Activated CD8-positive, alpha-beta memory T cell treated with anti-CD3 and anti-CD28 coated beads for 36 hours (primary cell): Measurements from ENCODE around the gene TTLL7. TPM values are rescaled to one million over a fixed set of nuclear protein-coding genes. Genes with fewer than 3 reads are reported as not detected.
"Not testable (repeated sequence)": the region's sequence is repeated elsewhere in the genome, so short reads cannot be mapped to it uniquely, and the experiment has no call there.

ENCODE experiments used
- CTCF ChIA-PET: fragments of 350-600 bp; sonication (Branson Sonifier 250); formaldehyde crosslinking; loops from one replicate; lab custom pipeline; 2021; ENCODE audit warnings: antibody characterized with exemption; lab: Charles Lee
- POLR2A ChIA-PET: fragments of 350-600 bp; sonication (Branson Sonifier 250); formaldehyde crosslinking; loops from one replicate; lab custom pipeline; 2021; ENCODE audit warnings: antibody characterized with exemption; lab: Charles Lee
- total RNA-seq, 2 experiments: library from RNA; stranded (reverse); gene quantifications; one replicate each; pipeline ENCODE4 v1.2.3, GENCODE V29; 2021

TTLL7 gene
- total RNA-seq, 2 experiments from 2014 or later, result 0.63 to 1.8 TPM

- ChIA-PET CTCF (no interaction called here), POLR2A (no interaction called here)
Observed at GRCh38 chr1:83950106-83950661, 48.7 kb downstream of the TTLL7 start.

- ChIA-PET CTCF (interaction anchor here (0.6 kb wide), 1 partner anchor 834 kb away, joined by 3 read pairs; no protein-coding TSS in a partner anchor), POLR2A (no interaction called here)
Observed at GRCh38 chr1:83942914-83943313, 56.0 kb downstream of the TTLL7 start.

DNA sequence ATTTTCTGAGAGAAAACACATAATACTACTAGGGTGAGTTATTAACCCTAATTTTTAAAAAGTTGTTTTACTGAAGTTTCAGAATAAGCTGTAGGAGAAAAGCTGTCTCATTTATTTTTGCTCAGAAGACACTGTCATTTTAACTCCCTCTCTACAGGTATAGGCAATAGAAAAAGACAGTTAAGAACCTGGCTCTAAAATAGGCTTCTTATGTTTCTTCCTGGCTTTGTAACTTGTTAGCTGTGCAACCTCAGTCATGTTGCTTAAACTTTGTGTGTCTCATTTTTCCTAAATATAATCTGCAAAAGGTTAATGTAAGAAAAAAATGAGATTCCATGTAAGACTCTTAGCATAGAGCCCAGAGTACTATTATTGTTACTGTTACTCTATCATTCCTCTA, 64.4 kb downstream of the TTLL7 start:
- ChIA-PET CTCF (no interaction called here), POLR2A (no interaction called here)

GRCh38 chr1:83932693-83933092, 66.2 kb downstream of the TTLL7 start:
- CTCF ChIA-PET, result interaction anchor here (1.1 to 1.2 kb wide), 2 partner anchors 19 to 40 kb away, joined by 3 read pairs; no protein-coding TSS in a partner anchor
- POLR2A ChIA-PET, result no interaction called here

GRCh38 chr1:83932281-83932680, 66.7 kb downstream of the TTLL7 start:
- ChIA-PET POLR2A (no interaction called here), CTCF (interaction anchor here (1.1 to 1.2 kb wide), 2 partner anchors 19 to 40 kb away, joined by 3 read pairs; no protein-coding TSS in a partner anchor)

GRCh38 chr1:83931658-83932253, 67.2 kb downstream of the TTLL7 start:
- POLR2A ChIA-PET, result no interaction called here

GRCh38 chr1:83929184-83929583, 69.7 kb downstream of the TTLL7 start:
- POLR2A ChIA-PET, result no interaction called here
- CTCF ChIA-PET, result interaction anchor here (1.3 kb wide), 1 partner anchor 193 kb away, joined by 4 read pairs; no protein-coding TSS in a partner anchor

More at GRCh38 chr1:83931658-83932253, 67.2 kb downstream of the TTLL7 start:
- CTCF ChIA-PET, result interaction anchor here (1.1 to 1.2 kb wide), 2 partner anchors 18 to 41 kb away, joined by 3 read pairs; no protein-coding TSS in a partner anchor

DNA sequence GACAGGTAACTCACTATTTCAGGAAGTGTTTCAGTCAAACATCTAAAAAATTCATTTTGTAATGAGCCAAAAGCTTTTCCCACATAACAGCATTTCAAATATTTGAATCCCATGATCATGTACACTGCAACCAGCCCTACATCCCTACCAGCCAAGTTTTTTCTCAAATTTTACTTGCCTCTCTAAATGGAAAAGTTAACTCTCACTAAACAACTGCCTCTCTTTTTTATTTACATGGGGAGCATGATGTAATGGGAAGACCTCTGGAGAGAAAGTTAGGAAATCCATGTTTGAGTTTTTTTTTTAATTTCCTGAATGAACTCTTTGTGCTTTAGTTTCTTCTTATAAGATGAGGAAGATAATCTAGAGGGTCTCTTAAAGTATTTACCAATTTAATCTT, 70.5 kb downstream of the TTLL7 start:
- POLR2A ChIA-PET, result no interaction called here
- CTCF ChIA-PET, result no interaction called here

- CTCF ChIA-PET, result no interaction called here
- POLR2A ChIA-PET, result no interaction called here
Observed at GRCh38 chr1:83927701-83928100, 71.2 kb downstream of the TTLL7 start.

- ChIA-PET POLR2A (no interaction called here), CTCF (no interaction called here)
Observed at GRCh38 chr1:83927061-83927460, 71.9 kb downstream of the TTLL7 start.

GRCh38 chr1:83923553-83923952, 75.4 kb downstream of the TTLL7 start:
- CTCF ChIA-PET, result interaction anchor here (1.1 kb wide), 1 partner anchor 17 kb away, joined by 3 read pairs; no protein-coding TSS in a partner anchor
- POLR2A ChIA-PET, result no interaction called here

GRCh38 chr1:83922431-83922830, 76.5 kb downstream of the TTLL7 start:
- ChIA-PET CTCF (no interaction called here), POLR2A (no interaction called here)

- ChIA-PET POLR2A (no interaction called here), CTCF (no interaction called here)
Observed at GRCh38 chr1:83920320-83920719, 78.6 kb downstream of the TTLL7 start.

DNA sequence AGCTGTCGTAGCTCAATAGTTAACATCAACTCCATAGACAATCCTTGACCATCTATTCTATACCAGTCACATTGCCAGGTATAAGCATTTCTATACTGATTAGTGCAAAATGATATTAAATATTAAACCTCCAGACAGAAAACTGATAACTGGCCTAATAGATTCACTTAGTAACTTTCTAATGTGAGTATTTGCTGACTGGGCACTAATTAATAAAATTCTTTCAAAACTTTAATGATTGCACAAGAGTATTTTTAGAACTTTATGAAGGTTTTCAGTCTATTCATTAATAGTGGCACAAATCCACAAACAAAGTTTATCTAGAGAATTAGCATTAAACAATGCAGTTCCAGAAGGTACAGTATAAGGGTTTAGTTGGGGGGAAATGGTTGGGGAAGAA, 79.1 kb downstream of the TTLL7 start:
- CTCF ChIA-PET, result no interaction called here
- POLR2A ChIA-PET, result no interaction called here

GRCh38 chr1:83918688-83919285, 80.1 kb downstream of the TTLL7 start:
- ChIA-PET CTCF (no interaction called here), POLR2A (no interaction called here)

GRCh38 chr1:83917959-83918358, 81.0 kb downstream of the TTLL7 start:
- CTCF ChIA-PET, result no interaction called here
- POLR2A ChIA-PET, result no interaction called here

DNA sequence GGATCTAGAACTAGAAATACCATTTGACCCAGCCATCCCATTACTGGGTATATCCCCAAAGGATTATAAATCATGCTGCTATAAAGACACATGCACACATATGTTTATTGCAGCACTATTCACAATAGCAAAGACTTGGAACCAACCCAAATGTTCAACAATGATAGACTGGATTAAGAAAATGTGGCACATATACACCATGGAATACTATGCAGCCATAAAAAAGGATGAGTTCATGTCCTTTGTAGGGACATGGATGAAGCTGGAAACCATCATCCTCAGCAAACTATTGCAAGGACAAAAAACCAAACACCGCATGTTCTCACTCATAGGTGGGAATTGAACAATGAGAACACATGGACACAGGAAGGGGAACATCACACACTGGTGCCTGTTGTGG, 82.8 kb downstream of the TTLL7 start:
- CTCF ChIA-PET, POLR2A ChIA-PET: not testable (repeated sequence)

DNA sequence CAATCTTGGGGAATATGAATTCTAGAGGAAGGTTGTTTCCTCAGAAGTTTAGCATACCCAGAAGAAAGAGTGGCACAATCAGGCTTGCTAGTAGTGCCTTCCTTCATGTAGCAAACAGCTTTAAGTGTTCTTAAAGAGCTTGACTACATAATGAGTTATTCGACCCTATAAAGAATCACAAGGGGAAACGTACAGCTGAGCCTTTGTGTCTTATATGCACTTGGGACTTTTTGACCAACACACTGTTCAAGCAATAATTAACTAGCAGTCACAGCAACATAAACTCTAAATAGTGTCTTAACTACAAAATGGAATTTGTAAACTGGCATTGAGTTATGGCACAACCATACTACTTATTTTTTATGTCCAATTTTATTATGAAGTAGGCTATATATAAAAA, 86.1 kb downstream of the TTLL7 start:
- ChIA-PET POLR2A (no interaction called here), CTCF (interaction anchor here (0.7 kb wide), 1 partner anchor 19 kb away, joined by 3 read pairs; no protein-coding TSS in a partner anchor)

DNA sequence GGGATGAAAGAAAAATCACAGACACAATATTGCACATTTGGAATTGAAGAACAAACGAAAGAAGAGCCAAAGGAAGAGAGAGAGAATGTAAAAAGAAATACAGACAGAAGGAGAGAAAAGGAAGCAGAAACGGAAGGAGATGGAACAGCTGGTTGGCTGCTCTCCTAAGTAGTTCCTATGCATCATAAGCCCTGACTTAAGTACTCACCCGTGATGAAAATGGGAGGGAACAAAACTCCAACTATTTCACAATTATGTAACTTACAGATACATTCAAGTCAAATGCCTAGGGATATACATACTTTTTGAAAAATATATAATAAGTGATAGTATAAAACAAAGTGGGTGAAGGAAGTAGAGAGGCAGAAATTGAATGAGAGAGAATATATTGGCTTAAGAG, 88.5 kb downstream of the TTLL7 start:
- POLR2A ChIA-PET, result no interaction called here
- CTCF ChIA-PET, result no interaction called here

GRCh38 chr1:83909687-83910086, 89.2 kb downstream of the TTLL7 start:
- POLR2A ChIA-PET, result no interaction called here
- CTCF ChIA-PET, result interaction anchor here (0.7 kb wide), 1 partner anchor 42 kb away, joined by 5 read pairs; no protein-coding TSS in a partner anchor
